Hepatic stellate cell (primary cell): ENCODE data around the gene DYNC2LI1.

Experiments used
- DNase-seq: peaks from one replicate; pipeline ENCODE4 v3.0.0; 2011; ENCODE audit warnings: low spot score

The DYNC2LI1 gene

GRCh38 chr2:43846140-43846793, 72.4 kb downstream of the DYNC2LI1 start:
- DNase-seq = peak; percentile 0

GRCh38 chr2:43848214-43848613, 74.4 kb downstream of the DYNC2LI1 start:
- DNase-seq = peak; percentile 9

GRCh38 chr2:43851011-43851980, 77.5 kb downstream of the DYNC2LI1 start:
- peak; percentile 0 for DNase-seq

- no peak for DNase-seq
Observed at GRCh38 chr2:43852196-43852730, 78.4 kb downstream of the DYNC2LI1 start.

DNA sequence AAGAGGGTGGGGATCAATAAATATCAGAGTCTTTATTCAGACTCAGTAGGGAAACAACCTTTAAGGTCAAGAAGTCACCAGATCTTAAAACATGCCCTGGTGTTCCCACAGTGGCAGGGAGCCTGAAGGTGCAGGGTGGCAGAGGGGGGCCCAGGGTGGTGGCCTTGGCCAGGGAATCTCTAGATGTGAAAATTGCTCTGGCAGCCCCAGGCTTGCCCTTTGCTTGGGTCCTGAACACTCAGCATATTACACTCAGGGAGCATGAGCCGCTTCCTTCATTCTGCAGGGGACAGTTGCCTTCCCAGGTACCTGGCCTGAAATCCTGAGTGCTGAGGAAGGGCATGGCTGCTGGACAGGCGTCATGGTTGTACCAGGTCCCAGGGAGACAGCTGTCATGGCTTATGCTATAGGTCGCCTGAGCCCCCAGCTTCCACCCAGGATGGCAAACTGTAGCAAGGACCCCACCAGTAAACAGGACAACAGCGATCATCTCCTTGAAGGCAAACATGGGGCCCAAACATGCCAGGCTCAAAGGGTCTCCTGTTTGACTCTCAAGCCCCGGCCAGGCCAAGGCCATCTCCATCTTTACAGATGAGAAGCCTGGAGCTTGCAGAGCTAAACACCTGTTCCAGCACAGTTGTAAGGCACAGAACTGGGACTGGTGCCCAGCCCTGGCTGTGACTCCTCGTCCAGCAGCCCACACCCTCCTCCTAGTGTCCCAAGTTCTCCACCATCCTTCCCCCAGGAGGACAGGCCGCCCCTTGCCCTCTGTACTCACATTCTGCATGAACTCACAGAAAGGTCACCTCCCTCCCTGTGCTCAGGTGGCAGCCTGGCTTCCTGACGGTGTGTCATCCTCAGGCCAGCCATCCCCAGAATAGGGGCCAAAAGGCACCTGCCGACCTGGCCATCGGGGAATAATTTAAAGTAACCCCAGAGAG, 79.6 kb downstream of the DYNC2LI1 start:
- peak; percentile 1 for DNase-seq

DNA sequence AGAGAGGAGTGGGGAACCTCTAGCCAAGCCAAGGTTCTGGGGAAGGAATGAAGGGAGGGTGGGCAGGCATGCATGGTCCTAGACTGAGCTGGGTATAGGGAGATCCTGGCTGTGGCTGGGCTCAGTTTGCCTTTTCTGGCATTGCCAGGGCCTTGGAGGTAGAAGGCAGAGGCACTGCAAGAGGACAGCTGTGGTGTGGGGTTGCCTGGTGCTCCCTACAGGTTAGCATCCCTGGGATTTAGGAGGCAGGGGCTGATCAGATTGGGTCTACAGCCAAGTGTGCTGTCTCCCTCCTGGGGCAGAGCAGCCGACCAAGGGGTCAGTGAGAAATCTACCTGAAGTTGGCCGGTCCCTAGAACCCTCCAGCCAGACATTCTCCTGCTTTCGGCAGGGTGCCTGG, 80.8 kb downstream of the DYNC2LI1 start:
- no peak for DNase-seq

DNA sequence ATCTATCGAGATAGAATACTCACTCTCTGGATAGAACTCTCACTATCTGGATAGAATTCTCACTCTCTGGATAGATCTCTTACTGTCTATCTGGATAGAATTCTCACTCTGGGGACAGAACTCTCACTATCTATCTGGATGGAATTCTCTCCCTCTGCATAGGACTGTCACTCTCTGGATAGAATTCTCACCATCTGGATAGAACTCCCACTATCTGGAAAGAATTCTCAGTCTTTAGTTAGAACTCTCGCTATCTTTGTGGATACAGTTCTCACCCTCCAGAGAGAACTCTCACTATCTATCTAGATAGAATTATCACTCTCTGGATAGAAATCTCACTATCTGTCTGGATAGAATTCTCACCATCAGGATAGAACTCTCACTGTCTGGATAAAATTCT, 81.5 kb downstream of the DYNC2LI1 start:
- no peak for DNase-seq
